ENCODE measurements around the gene PLCG2.

GRCh38 chr16:81928271-81928918 is 149.3 kb downstream of the PLCG2 start:
- no peak for TF ChIP-seq CTCF (IDR thresholded peaks at IDR 0.05; ENCODE audit: low read depth, low read length)
- TF ChIP-seq EZH2phosphoT487 (IDR thresholded peaks at IDR 0.05; ENCODE audit: low read depth), result no peak

All from OCI-LY3 (cell line).